ENCODE results near the gene KDM6B.

KDM6B gene

DNA sequence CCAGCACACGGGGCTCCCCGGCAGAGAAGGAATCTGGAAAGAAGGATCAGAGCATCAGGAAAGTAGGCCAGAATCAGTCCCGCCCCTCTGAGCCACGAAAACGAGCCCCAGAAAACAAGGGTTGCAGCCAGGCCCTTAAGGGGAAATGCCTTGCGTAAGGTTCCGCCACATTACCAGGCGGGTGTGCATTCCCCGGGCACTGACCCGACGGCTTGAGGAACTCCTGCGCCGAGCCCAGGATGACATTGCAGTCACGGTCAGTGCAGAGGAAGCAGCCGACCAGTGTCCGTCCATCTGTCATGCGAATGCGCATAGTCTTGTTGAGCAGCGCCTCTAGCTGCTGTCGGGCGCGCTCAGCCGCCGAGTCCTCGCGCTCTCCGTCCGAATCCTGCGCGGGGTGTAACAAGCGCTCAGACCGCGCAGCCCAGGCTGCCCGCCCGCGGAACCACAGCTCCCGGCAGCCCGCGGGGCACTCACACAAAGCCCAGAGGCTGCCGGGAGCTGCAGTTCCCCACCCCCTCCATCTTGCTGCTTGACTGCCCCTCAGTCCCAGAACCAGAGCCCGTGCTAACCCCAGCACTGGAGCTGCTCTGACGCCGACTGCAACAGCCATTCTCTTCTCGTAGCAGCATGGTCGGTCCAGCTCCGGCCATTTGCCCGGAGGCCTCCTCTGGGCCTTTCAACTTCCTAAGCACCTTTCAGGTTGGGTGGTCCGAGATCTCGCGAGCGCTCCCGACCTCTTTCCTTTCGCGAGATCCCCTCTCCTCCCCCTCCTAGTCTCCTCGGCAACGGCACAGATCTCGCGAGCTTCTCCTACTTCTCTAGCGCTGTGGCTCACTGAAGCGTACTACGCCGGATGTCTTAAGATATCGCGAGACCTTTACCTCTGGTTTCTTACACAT lies 23.0 kb downstream of the KDM6B start, which contains the start of gene NAA38:
NAA38 (minus strand) TSS at position 749 of the 902 bp plus-strand sequence; CDS start at position 653, 96 bp downstream.
- Histone ChIP-seq H3K36me3 (replicated peaks; ENCODE audit: insufficient read depth, low read length) (no peaks in the 10 kb centered on the region), H3K9me3 (replicated peaks; ENCODE audit: insufficient read depth, low read length) (no peaks in the 10 kb centered on the region), H2AFZ (ENCODE audit: low read length) (peak within 1 kb of the TSS; percentile 93), H4K20me1 (ENCODE audit: insufficient read depth, low read length) (no peaks in the 10 kb centered on the region), H3K9me2 (replicated peaks; ENCODE audit: insufficient read depth, low read length) (no peaks in the 10 kb centered on the region), H3K4me1 (ENCODE audit: low read length) (peaks cover 15% of the 10 kb centered on the region; the same call in 1 of the 2 replicates), H3K27me3 (replicated peaks; ENCODE audit: insufficient read depth, low read length) (no peaks in the 10 kb centered on the region), H3K9ac (ENCODE audit: low read length) (peak within 1 kb of the TSS; percentile 86), H3K4me3 (ENCODE audit: low read length) (peak within 1 kb of the TSS; percentile 88), H3K79me2 (ENCODE audit: low read length) (peaks cover 27% of the 10 kb centered on the region), H3F3A (ENCODE audit: insufficient read depth, low read length) (peaks cover 10% of the 10 kb centered on the region; the same call in 1 of the 2 replicates), H3K4me2 (ENCODE audit: low read depth, low read length) (peak within 1 kb of the TSS; percentile 98), H3K27ac (ENCODE audit: low read length) (peak within 1 kb of the TSS; percentile 85)
- TF ChIP-seq CTCF (IDR thresholded peaks at IDR 0.05; ENCODE audit: low read length) (peak; percentile 49), EZH2 (optimal IDR thresholded peaks at IDR 0.05; ENCODE audit: low read depth, low read length) (no peak), EZH2phosphoT487 (IDR thresholded peaks at IDR 0.05; ENCODE audit: low read length) (no peak)
- peak; percentile 99 for DNase-seq

- Histone ChIP-seq H3K4me2 (ENCODE audit: low read depth, low read length) (peak within 1 kb of the TSS; percentile 98), H3K9me2 (replicated peaks; ENCODE audit: insufficient read depth, low read length) (no peaks in the 10 kb centered on the region), H3K79me2 (ENCODE audit: low read length) (peaks cover 27% of the 10 kb centered on the region), H4K20me1 (ENCODE audit: insufficient read depth, low read length) (no peaks in the 10 kb centered on the region), H2AFZ (ENCODE audit: low read length) (peak within 1 kb of the TSS; percentile 93), H3K27me3 (replicated peaks; ENCODE audit: insufficient read depth, low read length) (no peaks in the 10 kb centered on the region), H3K36me3 (replicated peaks; ENCODE audit: insufficient read depth, low read length) (no peaks in the 10 kb centered on the region), H3K4me3 (ENCODE audit: low read length) (peak within 1 kb of the TSS; percentile 88), H3K4me1 (ENCODE audit: low read length) (peaks cover 15% of the 10 kb centered on the region; the same call in 1 of the 2 replicates), H3K9me3 (replicated peaks; ENCODE audit: insufficient read depth, low read length) (no peaks in the 10 kb centered on the region), H3F3A (ENCODE audit: insufficient read depth, low read length) (peaks cover 10% of the 10 kb centered on the region; the same call in 1 of the 2 replicates), H3K27ac (ENCODE audit: low read length) (peak within 1 kb of the TSS; percentile 85), H3K9ac (ENCODE audit: low read length) (peak within 1 kb of the TSS; percentile 86)
- TF ChIP-seq EZH2 (optimal IDR thresholded peaks at IDR 0.05; ENCODE audit: low read depth, low read length) (no peak), EZH2phosphoT487 (IDR thresholded peaks at IDR 0.05; ENCODE audit: low read length) (no peak), CTCF (IDR thresholded peaks at IDR 0.05; ENCODE audit: low read length) (no peak)
- DNase-seq: peak; percentile 95
These were observed 23.9 kb downstream of the KDM6B start, which contains the start of gene CYB5D1 for GRCh38 chr17:7857713-7858521. Gene CYB5D1, plus strand, starts transcription at chr17:7858003. Its CDS starts 132 bp downstream, at chr17:7858135.

DNA sequence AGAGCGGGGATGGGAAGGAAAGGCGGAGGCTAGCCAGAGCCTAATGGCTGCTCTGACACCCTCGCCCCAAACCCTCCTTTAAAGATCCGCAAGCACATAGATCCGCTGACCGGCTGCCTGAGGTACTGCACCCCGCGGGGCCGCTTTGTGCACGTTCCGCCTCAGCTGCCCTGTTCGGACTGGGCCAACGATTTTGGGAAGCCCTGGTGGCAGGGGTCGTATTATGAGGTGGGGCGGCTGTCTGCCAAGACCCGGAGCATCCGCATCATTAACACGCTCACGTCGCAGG lies 24.4 kb downstream of the KDM6B start:
- peak overlapping the region; percentile 85; the same call in 1 of the 2 replicates for H3K27ac ChIP-seq (ENCODE audit: low read length)
- no peaks in the 10 kb centered on the region for H3K36me3 ChIP-seq (replicated peaks; ENCODE audit: insufficient read depth, low read length)
- TF ChIP-seq EZH2phosphoT487 (IDR thresholded peaks at IDR 0.05; ENCODE audit: low read length): no peak
- TF ChIP-seq CTCF (IDR thresholded peaks at IDR 0.05; ENCODE audit: low read length): peak; percentile 43
- no peak for TF ChIP-seq EZH2 (optimal IDR thresholded peaks at IDR 0.05; ENCODE audit: low read depth, low read length)
- peaks cover 15% of the 10 kb centered on the region; the same call in 1 of the 2 replicates for H3K4me1 ChIP-seq (ENCODE audit: low read length)
- H3K79me2 ChIP-seq (ENCODE audit: low read length): peaks cover 27% of the 10 kb centered on the region
- H3K4me2 ChIP-seq (ENCODE audit: low read depth, low read length): peak overlapping the region; percentile 89
- H3K9ac ChIP-seq (ENCODE audit: low read length): peak overlapping the region; percentile 86
- DNase-seq: peak; percentile 61
- no peaks in the 10 kb centered on the region for H4K20me1 ChIP-seq (ENCODE audit: insufficient read depth, low read length)
- H2AFZ ChIP-seq (ENCODE audit: low read length): peak overlapping the region; percentile 93
- no peaks in the 10 kb centered on the region for H3K9me3 ChIP-seq (replicated peaks; ENCODE audit: insufficient read depth, low read length)
- no peaks in the 10 kb centered on the region for H3K27me3 ChIP-seq (replicated peaks; ENCODE audit: insufficient read depth, low read length)
- H3F3A ChIP-seq (ENCODE audit: insufficient read depth, low read length): peaks cover 10% of the 10 kb centered on the region; the same call in 1 of the 2 replicates
- peak overlapping the region; percentile 88 for H3K4me3 ChIP-seq (ENCODE audit: low read length)
- H3K9me2 ChIP-seq (replicated peaks; ENCODE audit: insufficient read depth, low read length): no peaks in the 10 kb centered on the region

All from MM.1S (cell line).